ENCODE measurements around the gene LMNTD2. TPM values are rescaled to one million over a fixed set of nuclear protein-coding genes. Genes with fewer than 3 reads are reported as not detected.
"Not testable (repeated sequence)": the region's sequence is repeated elsewhere in the genome, so short reads cannot be mapped to it uniquely, and the experiment has no call there.

Gene LMNTD2
- total and polyA plus RNA-seq, 2 donors: 0.37 to 1.2 TPM

DNA sequence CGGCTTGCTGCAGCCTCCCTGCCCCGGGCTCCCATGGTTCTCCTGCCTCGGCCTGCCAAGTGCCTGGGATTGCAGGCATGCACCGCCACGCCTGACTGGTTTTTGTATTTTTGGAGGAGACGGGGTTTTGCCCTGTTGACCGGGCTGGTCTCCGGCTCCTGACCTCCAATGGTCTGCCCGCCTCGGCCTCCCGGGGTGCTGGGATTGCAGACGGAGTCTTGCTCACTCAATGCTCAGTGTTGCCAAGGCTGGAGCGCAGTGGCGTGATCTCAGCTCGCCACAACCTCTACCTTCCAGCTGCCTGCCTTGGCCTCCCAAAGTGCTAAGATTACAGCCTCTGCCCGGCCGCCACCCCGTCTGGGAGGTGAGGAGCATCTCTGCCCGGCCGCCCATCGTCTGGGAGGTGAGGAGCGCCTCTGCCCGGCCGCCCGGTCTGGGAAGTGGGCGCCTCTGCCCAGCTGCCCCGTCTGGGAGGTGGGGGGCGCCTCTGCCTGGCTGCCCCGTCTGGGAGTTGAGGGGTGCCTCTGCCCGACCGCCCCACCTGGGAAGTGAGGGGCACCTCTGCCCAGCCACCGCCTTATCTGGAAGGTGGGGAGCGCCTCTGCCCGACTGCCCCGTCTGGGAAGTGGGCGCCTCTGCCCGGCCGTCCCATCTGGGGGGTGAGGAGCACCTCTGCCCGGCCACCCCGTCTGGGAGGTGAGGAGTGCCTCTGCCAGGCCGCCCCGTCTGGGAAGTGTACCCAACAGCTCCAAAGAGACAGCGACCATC, 43.4 kb downstream of the LMNTD2 start:
- not testable (repeated sequence) for H3K27ac ChIP-seq (ENCODE audit: low read depth); DNase-seq (ENCODE audit: extremely low spot score)

DNA sequence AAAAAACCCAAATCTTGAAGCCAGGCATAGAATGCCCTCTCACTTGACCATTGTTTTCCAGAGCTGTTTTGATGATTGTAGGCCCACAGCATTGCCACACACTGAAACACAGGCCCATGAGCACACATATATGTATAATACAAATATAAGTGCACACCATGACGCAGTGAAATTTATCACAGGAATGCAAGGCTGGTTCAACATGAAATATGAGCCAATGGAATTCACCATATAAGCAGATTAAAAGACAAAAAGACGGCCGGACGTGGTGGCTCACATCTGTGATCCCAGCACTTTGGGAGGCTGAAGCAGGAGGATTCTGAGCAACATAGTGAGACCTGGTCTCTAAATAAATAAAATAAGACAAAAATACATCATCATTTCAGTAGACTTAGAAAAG, 44.1 kb downstream of the LMNTD2 start:
- no peak for DNase-seq (ENCODE audit: extremely low spot score)
- 88% methylated on average over 4 of the region's 4 CpGs for WGBS

More for the DNA sequence above, 43.4 kb downstream of the LMNTD2 start:
- H3K4me1 ChIP-seq (ENCODE audit: insufficient read depth); H3K36me3 ChIP-seq (ENCODE audit: insufficient read depth); H3K4me3 ChIP-seq (ENCODE audit: low read depth, low read length): not testable (repeated sequence)
- WGBS: 96% methylated on average over 43 of the region's 43 CpGs

DNA sequence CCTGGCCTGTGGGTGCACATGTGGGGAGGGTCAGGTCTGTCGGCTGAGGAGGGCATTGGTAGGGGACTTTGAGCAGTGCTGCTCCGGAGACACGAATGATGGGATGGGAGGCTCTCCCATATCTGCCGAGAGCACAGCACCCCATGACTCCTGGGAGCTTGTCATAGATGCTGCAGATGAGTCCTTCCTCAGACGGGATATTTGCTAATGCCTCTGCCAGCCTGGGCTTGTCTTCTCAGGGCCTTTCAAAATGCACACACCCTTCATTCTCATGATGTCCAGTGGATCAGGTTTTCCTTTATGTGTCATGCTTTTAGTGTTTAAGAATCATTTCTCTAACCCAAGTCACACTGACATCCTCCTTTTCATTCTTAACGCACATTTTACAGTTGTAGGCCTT, 45.4 kb downstream of the LMNTD2 start:
- Histone ChIP-seq H3K27ac (ENCODE audit: low read depth) (peak overlapping the region; percentile 76), H3K36me3 (ENCODE audit: insufficient read depth) (no peaks in the 10 kb centered on the region), H3K4me1 (ENCODE audit: insufficient read depth) (no peaks in the 10 kb centered on the region), H3K4me3 (ENCODE audit: low read depth, low read length) (no peak overlapping the region)
- peak; percentile 63 for DNase-seq (ENCODE audit: extremely low spot score)
- WGBS: 87% methylated on average over 6 of the region's 6 CpGs

More for the DNA sequence above, 44.1 kb downstream of the LMNTD2 start:
- H3K36me3 ChIP-seq (ENCODE audit: insufficient read depth): no peaks in the 10 kb centered on the region
- no peaks in the 10 kb centered on the region for H3K4me1 ChIP-seq (ENCODE audit: insufficient read depth)
- no peak overlapping the region for H3K4me3 ChIP-seq (ENCODE audit: low read depth, low read length)
- no peak overlapping the region for H3K27ac ChIP-seq (ENCODE audit: low read depth)

- H3K27ac ChIP-seq (ENCODE audit: low read depth): peak overlapping the region; percentile 76
- 88% methylated on average over 10 of the region's 10 CpGs for WGBS
- no peaks in the 10 kb centered on the region for H3K36me3 ChIP-seq (ENCODE audit: insufficient read depth)
- no peak overlapping the region for H3K4me3 ChIP-seq (ENCODE audit: low read depth, low read length)
- no peaks in the 10 kb centered on the region for H3K4me1 ChIP-seq (ENCODE audit: insufficient read depth)
- no peak for DNase-seq (ENCODE audit: extremely low spot score)
These were observed 45.9 kb downstream of the LMNTD2 start for GRCh38 chr11:514606-515005.

GRCh38 chr11:512761-513595, 47.6 kb downstream of the LMNTD2 start:
- no peak overlapping the region for H3K27ac ChIP-seq (ENCODE audit: low read depth)
- 91% methylated on average over 29 of the region's 29 CpGs for WGBS
- no peaks in the 10 kb centered on the region for H3K4me1 ChIP-seq (ENCODE audit: insufficient read depth)
- H3K36me3 ChIP-seq (ENCODE audit: insufficient read depth): no peaks in the 10 kb centered on the region
- DNase-seq (ENCODE audit: extremely low spot score): no peak
- H3K4me3 ChIP-seq (ENCODE audit: low read depth, low read length): no peak overlapping the region

DNA sequence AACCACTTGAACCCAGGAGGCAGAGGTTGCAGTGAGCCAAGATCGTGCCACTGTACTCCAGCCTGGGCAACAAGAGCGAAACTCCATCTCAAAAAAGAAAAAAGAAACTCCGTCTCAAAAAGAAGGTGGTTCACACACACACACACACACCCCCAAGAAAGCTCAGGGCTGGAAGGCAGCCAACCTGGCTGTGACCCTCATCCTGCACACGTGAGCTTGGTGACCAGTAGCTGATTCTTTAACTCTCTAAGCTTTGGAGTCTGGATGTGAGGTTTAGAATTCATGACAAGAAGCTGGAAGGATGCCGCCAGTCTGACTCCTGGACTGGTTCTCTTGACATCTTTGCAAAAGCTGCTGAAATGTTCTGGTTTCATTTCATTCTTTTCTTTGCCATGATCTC, 51.6 kb downstream of the LMNTD2 start:
- Histone ChIP-seq H3K4me1 (ENCODE audit: insufficient read depth) (no peaks in the 10 kb centered on the region), H3K4me3 (ENCODE audit: low read depth, low read length) (no peak overlapping the region), H3K27ac (ENCODE audit: low read depth) (no peak overlapping the region), H3K36me3 (ENCODE audit: insufficient read depth) (no peaks in the 10 kb centered on the region)
- 84% methylated on average over 5 of the region's 5 CpGs for WGBS
- DNase-seq (ENCODE audit: extremely low spot score): no peak

DNA sequence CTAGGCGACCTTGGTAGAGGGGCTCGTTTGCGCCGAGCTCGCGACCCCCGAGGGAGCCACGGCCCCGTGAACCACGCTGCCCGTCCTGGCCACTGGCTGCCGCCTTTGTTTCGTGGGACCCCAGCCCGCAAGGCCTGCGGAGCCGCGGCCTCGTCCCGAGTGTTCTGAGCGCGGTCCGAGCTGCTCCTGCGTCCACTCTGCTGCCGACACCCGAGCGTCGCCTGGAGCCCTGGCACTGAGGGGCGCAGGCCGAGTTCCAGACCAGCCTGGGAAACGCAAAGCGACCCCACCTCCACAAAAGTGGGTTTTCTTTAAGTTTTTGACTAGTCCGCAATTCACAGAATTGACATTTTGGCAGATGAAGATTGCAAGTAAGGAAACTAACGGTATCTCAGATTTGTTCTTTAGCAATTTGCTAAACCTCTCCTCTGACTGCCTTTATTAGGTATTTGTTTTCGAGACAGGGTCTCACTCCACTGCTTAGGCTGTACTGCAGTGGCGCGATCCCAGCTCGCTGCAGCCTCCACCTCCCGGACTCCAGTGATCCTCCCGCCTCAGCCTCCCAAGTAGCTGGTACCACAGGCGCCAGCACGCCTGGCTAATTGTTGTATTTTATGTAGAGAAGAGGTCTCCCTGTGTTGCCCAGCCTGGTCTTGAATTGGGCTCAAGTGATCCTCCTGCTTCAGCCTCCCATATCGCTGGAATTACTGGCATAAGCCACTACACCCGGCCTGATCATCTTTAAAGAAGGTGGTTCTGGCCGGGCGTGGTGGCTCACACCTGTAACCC, 52.6 kb downstream of the LMNTD2 start:
- Histone ChIP-seq H3K27ac (ENCODE audit: low read depth) (peak overlapping the region; percentile 83), H3K36me3 (ENCODE audit: insufficient read depth) (no peaks in the 10 kb centered on the region), H3K4me1 (ENCODE audit: insufficient read depth) (no peaks in the 10 kb centered on the region), H3K4me3 (ENCODE audit: low read depth, low read length) (peak overlapping the region; percentile 69)
- no peak for DNase-seq (ENCODE audit: extremely low spot score)
- WGBS: 34% methylated on average over 45 of the region's 45 CpGs

GRCh38 chr11:506995-507726, 53.4 kb downstream of the LMNTD2 start, which contains the start of gene RNH1:
RNH1 (minus strand) TSS chr11:507242; CDS start chr11:502162, 5,080 bp downstream.
- WGBS: under 1% methylated on average over 93 of the region's 93 CpGs

DNA sequence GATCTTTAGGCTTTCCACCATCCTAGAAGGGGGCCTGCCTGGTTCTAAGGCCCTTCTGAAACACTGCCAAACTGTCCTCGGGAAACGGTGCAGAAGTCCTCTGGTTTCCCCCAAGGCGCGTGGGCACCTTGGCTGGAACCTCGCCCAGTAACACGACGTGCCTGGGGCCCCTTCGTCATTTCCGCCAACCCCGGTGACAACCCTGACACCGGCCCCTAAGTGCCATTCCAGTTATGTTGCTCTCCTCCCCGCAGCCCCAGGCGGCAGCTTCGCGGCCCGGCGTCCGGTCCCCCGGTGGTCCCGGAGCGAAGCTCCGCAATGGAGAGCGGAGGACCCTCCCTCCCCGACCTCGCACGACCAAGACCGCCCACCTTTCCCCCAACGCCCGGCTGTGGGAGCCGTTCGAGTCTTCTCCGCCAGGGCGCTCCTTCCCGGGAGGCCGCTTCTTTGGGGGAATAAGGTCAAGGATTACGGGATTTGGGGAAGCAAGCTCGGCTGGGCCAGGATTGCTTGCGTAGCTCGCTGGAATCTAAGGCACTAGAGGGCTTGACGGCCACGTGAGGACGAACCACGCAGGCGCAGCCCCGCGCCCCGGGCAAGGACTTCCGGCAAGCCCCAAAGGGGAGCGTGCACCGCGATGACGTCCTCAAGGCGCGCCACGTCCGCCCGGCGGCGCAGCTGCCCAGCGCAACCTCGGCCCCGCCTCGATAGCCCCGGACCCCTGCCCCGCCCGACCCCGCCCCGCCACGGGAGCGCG, 54.1 kb downstream of the LMNTD2 start:
- Histone ChIP-seq H3K4me3 (ENCODE audit: low read depth, low read length) (peak overlapping the region; percentile 69), H3K27ac (ENCODE audit: low read depth) (peak overlapping the region; percentile 100), H3K4me1 (ENCODE audit: insufficient read depth) (no peaks in the 10 kb centered on the region), H3K36me3 (ENCODE audit: insufficient read depth) (no peaks in the 10 kb centered on the region)
- peak; percentile 84 for DNase-seq (ENCODE audit: extremely low spot score)
- under 1% methylated on average over 71 of the region's 71 CpGs for WGBS

More at GRCh38 chr11:506995-507726, 53.4 kb downstream of the LMNTD2 start, which contains the start of gene RNH1:
- Histone ChIP-seq H3K4me3 (ENCODE audit: low read depth, low read length) (peak within 1 kb of the TSS; percentile 69), H3K27ac (ENCODE audit: low read depth) (peak within 1 kb of the TSS; percentile 100), H3K4me1 (ENCODE audit: insufficient read depth) (no peaks in the 10 kb centered on the region), H3K36me3 (ENCODE audit: insufficient read depth) (no peaks in the 10 kb centered on the region)
- peak; percentile 82 for DNase-seq (ENCODE audit: extremely low spot score)

DNA sequence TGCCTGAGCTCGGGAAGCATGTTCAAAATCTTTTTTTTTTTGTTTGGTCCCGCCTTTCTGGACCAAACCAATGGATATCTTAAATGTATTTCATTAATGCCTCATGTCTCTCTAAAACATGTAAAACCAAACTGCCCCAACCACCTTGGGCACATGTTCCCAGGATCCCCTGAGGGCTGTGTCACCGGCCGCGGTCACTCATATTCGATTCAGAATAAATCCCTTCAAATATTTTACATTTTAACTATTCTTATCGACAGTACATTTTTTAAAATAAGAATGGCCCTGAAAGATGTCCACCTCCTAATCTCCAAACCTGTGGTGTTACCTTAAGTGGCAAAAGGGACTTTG, 55.6 kb downstream of the LMNTD2 start:
- no peak for DNase-seq (ENCODE audit: extremely low spot score)
- Histone ChIP-seq H3K27ac (ENCODE audit: low read depth) (no peak overlapping the region), H3K36me3 (ENCODE audit: insufficient read depth) (peaks cover 3% of the 10 kb centered on the region), H3K4me3 (ENCODE audit: low read depth, low read length) (no peak overlapping the region), H3K4me1 (ENCODE audit: insufficient read depth) (no peaks in the 10 kb centered on the region)
- 64% methylated on average over 7 of the region's 7 CpGs for WGBS
